ENCODE measurements around the gene NSMCE3. TPM values are rescaled to one million over a fixed set of nuclear protein-coding genes. Genes with fewer than 3 reads are reported as not detected.

NSMCE3 gene
- total and polyA plus RNA-seq, 9 of the 15 experiments (the other 6 are each of a cell fraction or from before 2014, with no cell fraction given), result 0.92 to 8.4 (median 5.4) TPM

DNA sequence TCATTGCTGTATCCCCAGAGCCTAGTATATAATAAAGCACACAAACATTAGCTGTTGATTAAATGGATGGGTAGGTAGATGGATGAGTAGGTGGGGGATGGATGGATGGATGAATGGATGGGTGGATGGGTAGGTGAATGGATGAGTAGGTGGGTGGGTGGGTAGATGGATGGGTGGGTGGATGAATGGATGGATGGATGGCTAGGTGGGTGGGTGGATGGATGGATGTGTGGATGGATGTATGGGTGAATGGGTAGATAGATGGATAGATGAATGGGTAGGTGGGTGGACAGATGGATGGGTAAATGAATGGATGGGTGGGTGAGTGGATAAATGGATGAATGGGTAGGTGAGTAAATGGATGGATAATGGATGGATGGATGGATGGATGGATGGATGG is 30.2 kb upstream of the NSMCE3 start:
- H3K27me3 ChIP-seq (ENCODE audit: control insufficient read depth in 2 of 2, insufficient read depth in 2 of 2, low read length in 2 of 2), result peaks cover 6 to 8% of the 10 kb centered on the region in 2 experiments; a peak in 4 of 5 replicates
- no peak for FAIRE-seq
- no peaks in the 10 kb centered on the region for H3K9me1 ChIP-seq (ENCODE audit: control insufficient read depth, insufficient read depth, low read length)
- BruUV-seq (replicated peaks), result no TSS peak
- no peak for DNase-seq (ENCODE audit: extremely low read depth in 1 of 4, low spot score in 3 of 4)
- ChIA-PET CTCF (ENCODE audit: low intra/inter-chr PET ratio) (no interaction called here), POLR2A (no interaction called here)
- H4K20me1 ChIP-seq (replicated peaks; ENCODE audit: control insufficient read depth, insufficient read depth, low read length), result no peaks in the 10 kb centered on the region
- no peak overlapping the region for H2AFZ ChIP-seq (ENCODE audit: low read depth, low read length)
- intact Hi-C loops (cut with micrococcal nuclease), result no loop called here
- no peak overlapping the region for H3K9ac ChIP-seq (ENCODE audit: insufficient read depth in 1 of 2, low read depth in 2 of 2, low read length in 2 of 2)
- in situ Hi-C loops (cut with MboI), result no loop called here
- no peaks in the 10 kb centered on the region for H3K9me3 ChIP-seq (replicated peaks; ENCODE audit: control insufficient read depth, insufficient read depth, low read depth, low read length)
- ATAC-seq, result no peak
- no peaks in the 10 kb centered on the region for H3K36me3 ChIP-seq (ENCODE audit: control insufficient read depth, insufficient read depth, low read length)
- H3K79me2 ChIP-seq (ENCODE audit: control insufficient read depth, insufficient read depth, low read length), result no peaks in the 10 kb centered on the region
- H3K4me3 ChIP-seq, result no peak overlapping the region
- H3K27ac ChIP-seq (ENCODE audit: extremely low read depth, low read depth, low read length), result no peak overlapping the region
- no peaks in the 10 kb centered on the region; a peak in 1 of 5 replicates for H3K4me1 ChIP-seq (replicated peaks in 1 of 2; ENCODE audit: control insufficient read depth in 2 of 2, insufficient read depth in 2 of 2, low read length in 2 of 2)
- no peak overlapping the region for H3K4me2 ChIP-seq (ENCODE audit: insufficient read depth, low read length)
- no peak for TF ChIP-seq PTBP1 (IDR thresholded peaks at IDR 0.05; ENCODE audit: low read depth, low read length)
- no peak for TF ChIP-seq ESRRA (IDR thresholded peaks at IDR 0.05; ENCODE audit: borderline replicate concordance, low read depth)
- no peak for TF ChIP-seq ZNF444 (CRISPR knock-in tag; IDR thresholded peaks at IDR 0.05)
- TF ChIP-seq ATF7 (IDR thresholded peaks at IDR 0.05), result no peak
- TF ChIP-seq SRF (CRISPR knock-in tag; IDR thresholded peaks at IDR 0.05), result no peak

GRCh38 chr15:29299331-29299730 is 29.7 kb upstream of the NSMCE3 start:
- Histone ChIP-seq H3K27ac (ENCODE audit: extremely low read depth, low read depth, low read length) (no peak overlapping the region), H3K27me3 (ENCODE audit: control insufficient read depth in 2 of 2, insufficient read depth in 2 of 2, low read length in 2 of 2) (peaks cover 4 to 6% of the 10 kb centered on the region in 2 experiments; a peak in 3 of 5 replicates), H3K4me2 (ENCODE audit: insufficient read depth, low read length) (no peak overlapping the region), H3K36me3 (ENCODE audit: control insufficient read depth, insufficient read depth, low read length) (no peaks in the 10 kb centered on the region), H3K9me3 (replicated peaks; ENCODE audit: control insufficient read depth, insufficient read depth, low read depth, low read length) (no peaks in the 10 kb centered on the region), H3K4me1 (replicated peaks in 1 of 2; ENCODE audit: control insufficient read depth in 2 of 2, insufficient read depth in 2 of 2, low read length in 2 of 2) (no peaks in the 10 kb centered on the region; a peak in 1 of 5 replicates), H4K20me1 (replicated peaks; ENCODE audit: control insufficient read depth, insufficient read depth, low read length) (no peaks in the 10 kb centered on the region), H2AFZ (ENCODE audit: low read depth, low read length) (no peak overlapping the region), H3K4me3 (no peak overlapping the region), H3K9ac (ENCODE audit: insufficient read depth in 1 of 2, low read depth in 2 of 2, low read length in 2 of 2) (no peak overlapping the region), H3K79me2 (ENCODE audit: control insufficient read depth, insufficient read depth, low read length) (no peaks in the 10 kb centered on the region), H3K9me1 (ENCODE audit: control insufficient read depth, insufficient read depth, low read length) (no peaks in the 10 kb centered on the region)
- no peak for DNase-seq (ENCODE audit: extremely low read depth in 1 of 4, low spot score in 3 of 4)
- in situ Hi-C loops (cut with MboI), result no loop called here
- FAIRE-seq, result no peak
- no peak for ATAC-seq
- intact Hi-C loops (cut with micrococcal nuclease), result no loop called here
- CTCF ChIA-PET (ENCODE audit: low intra/inter-chr PET ratio), result no interaction called here
- TF ChIP-seq, protein P1, sequence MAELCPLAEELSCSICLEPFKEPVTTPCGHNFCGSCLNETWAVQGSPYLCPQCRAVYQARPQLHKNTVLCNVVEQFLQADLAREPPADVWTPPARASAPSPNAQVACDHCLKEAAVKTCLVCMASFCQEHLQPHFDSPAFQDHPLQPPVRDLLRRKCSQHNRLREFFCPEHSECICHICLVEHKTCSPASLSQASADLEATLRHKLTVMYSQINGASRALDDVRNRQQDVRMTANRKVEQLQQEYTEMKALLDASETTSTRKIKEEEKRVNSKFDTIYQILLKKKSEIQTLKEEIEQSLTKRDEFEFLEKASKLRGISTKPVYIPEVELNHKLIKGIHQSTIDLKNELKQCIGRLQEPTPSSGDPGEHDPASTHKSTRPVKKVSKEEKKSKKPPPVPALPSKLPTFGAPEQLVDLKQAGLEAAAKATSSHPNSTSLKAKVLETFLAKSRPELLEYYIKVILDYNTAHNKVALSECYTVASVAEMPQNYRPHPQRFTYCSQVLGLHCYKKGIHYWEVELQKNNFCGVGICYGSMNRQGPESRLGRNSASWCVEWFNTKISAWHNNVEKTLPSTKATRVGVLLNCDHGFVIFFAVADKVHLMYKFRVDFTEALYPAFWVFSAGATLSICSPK (IDR thresholded peaks at IDR 0.05; ENCODE audit: borderline replicate concordance), result no peak
- TF ChIP-seq USF2 (CRISPR knock-in tag; IDR thresholded peaks at IDR 0.05), result 0 out of 2 replicates have a peak, but pooled peaks have one; percentile 10
- POLR2A ChIA-PET, result no interaction called here
- 0% methylated on average over 3 of the region's 3 CpGs for WGBS (ENCODE audit: insufficient coverage, low coverage, missing lambda C conversion rate)
- BruUV-seq (replicated peaks), result no TSS peak

All from K562 (cell line).